SK-N-SH (cell line): ENCODE data around the gene PPM1L. TPM values are rescaled to one million over a fixed set of nuclear protein-coding genes. Genes with fewer than 3 reads are reported as not detected.

Experiments used
- CTCF ChIA-PET: fragments of 300-600, 350-600 bp; formaldehyde crosslinking; extraction: SDS; loops from one replicate; lab custom pipeline; 2021; lab: Yijun Ruan, JAX
- POLR2A ChIA-PET: fragments of 350-600 bp; sonication (Branson Sonifier 250); formaldehyde crosslinking; extraction: SDS; loops from one replicate; lab custom pipeline; 2020; ENCODE audit warnings: antibody characterized with exemption, inconsistent platforms; lab: Yijun Ruan, JAX
- DNase-seq: peaks from one replicate; pipeline ENCODE4 v3.0.0; 2012
- H2AFZ ChIP-seq: fragments of 200-600 bp; sonication (generic); 2 replicates; pipeline ENCODE4 v1.8.1; 2016; ENCODE audit warnings: antibody characterized with exemption, mild to moderate bottlenecking, low read depth
- H3F3A ChIP-seq: fragments of 200-600 bp; sonication (generic); replicated peaks from 2 replicates; pipeline ENCODE3; 2016; ENCODE audit warnings: antibody characterized with exemption, mild to moderate bottlenecking; ENCODE audit not compliant: insufficient read depth
- H3K27ac ChIP-seq, 2 experiments: fragments of 200-500 bp in 1 of 2; fragments of 200-600 bp in 1 of 2; sonication (Bioruptor generic) in 1 of 2; sonication (generic), shearing (Covaris generic) in 1 of 2; 2 replicates each; pipeline versions ENCODE4 v1.5.1 to v1.6.1; 2014 to 2016; ENCODE audit warnings: low read depth in 2 of 2, inconsistent platforms in 1 of 2, low read length in 1 of 2, mild to moderate bottlenecking in 1 of 2, mixed read lengths in 1 of 2
- H3K27me3 ChIP-seq: fragments of 200-600 bp; sonication (generic), shearing (Covaris generic); 2 replicates; pipeline ENCODE4 v1.6.1; 2016; ENCODE audit warnings: mixed run types; ENCODE audit not compliant: insufficient read depth
- H3K36me3 ChIP-seq, 2 experiments: fragments of 200-500 bp in 1 of 2; fragments of 200-600 bp in 1 of 2; sonication (Bioruptor generic) in 1 of 2; sonication (generic) in 1 of 2; replicated peaks in 1 of 2; 2 replicates each; pipeline versions ENCODE3 to v1.5.1; 2014 to 2016; ENCODE audit warnings: low read length in 1 of 2, mild to moderate bottlenecking in 1 of 2; ENCODE audit not compliant: insufficient read depth in 2 of 2, control insufficient read depth in 1 of 2
- H3K4me1 ChIP-seq, 2 experiments: fragments of 200-500 bp in 1 of 2; fragments of 200-600 bp in 1 of 2; sonication (Bioruptor generic) in 1 of 2; sonication (generic), shearing (Covaris generic) in 1 of 2; 2 replicates each; pipeline versions ENCODE4 v1.5.1 to v1.6.1; 2014 to 2016; ENCODE audit warnings: low read depth in 1 of 2, low read length in 1 of 2, mixed run types in 1 of 2; ENCODE audit not compliant: insufficient read depth in 2 of 2, control insufficient read depth in 1 of 2
- H3K4me2 ChIP-seq: fragments of 200-600 bp; sonication (generic), shearing (Covaris generic); 2 replicates; pipeline ENCODE4 v1.6.1; 2017; ENCODE audit warnings: mixed run types
- H3K4me3 ChIP-seq, 2 experiments: fragments of 200-500 bp in 1 of 2; fragments of 200-600 bp in 1 of 2; sonication (Bioruptor generic) in 1 of 2; sonication (generic), shearing (Covaris generic) in 1 of 2; 2 replicates each; pipeline versions ENCODE4 v1.5.1 to v1.8.1; 2014 to 2016; ENCODE audit warnings: low read depth in 2 of 2, inconsistent platforms in 1 of 2, low read length in 1 of 2, mild to moderate bottlenecking in 1 of 2, mixed read lengths in 1 of 2, moderate library complexity in 1 of 2
- H3K79me2 ChIP-seq: fragments of 200-600 bp; sonication (generic); 2 replicates; pipeline ENCODE4 v1.8.1; 2017; ENCODE audit warnings: mild to moderate bottlenecking; ENCODE audit not compliant: insufficient read depth
- H3K9ac ChIP-seq: fragments of 200-600 bp; sonication (generic); 2 replicates; pipeline ENCODE4 v1.6.1; 2017; ENCODE audit warnings: mixed run types
- H3K9me2 ChIP-seq: fragments of 200-600 bp; sonication (generic); 2 replicates; pipeline ENCODE4 v1.6.1; 2017; ENCODE audit warnings: mixed run types
- H3K9me3 ChIP-seq: fragments of 200-600 bp; sonication (generic); 2 replicates; pipeline ENCODE4 v1.6.1; 2017; ENCODE audit warnings: mixed run types, mild to moderate bottlenecking, moderate library complexity
- H4K20me1 ChIP-seq: fragments of 200-600 bp; sonication (generic); 2 replicates; pipeline ENCODE4 v1.6.1; 2017; ENCODE audit warnings: mild to moderate bottlenecking, mixed run types; ENCODE audit not compliant: insufficient read depth
- CHD2 ChIP-seq: fragments of 150-350 bp; IDR thresholded peaks from 2 replicates; pipeline ENCODE4 v1.6.1; 2018; ENCODE audit warnings: low read length; ENCODE audit not compliant: partially characterized antibody
- ELF1 ChIP-seq: IDR thresholded peaks from 2 replicates; pipeline ENCODE4 v1.4.0; 2012
- EP300 ChIP-seq, 2 experiments: IDR thresholded peaks; 2 replicates each; pipeline versions ENCODE4 v1.4.0 to v1.6.1; 2012; ENCODE audit warnings: borderline replicate concordance in 1 of 2, low read depth in 1 of 2, low read length in 1 of 2
- EZH2phosphoT487 ChIP-seq: fragments of 200-600 bp; sonication (generic); IDR thresholded peaks from 2 replicates; pipeline ENCODE4 v1.6.1; 2017; ENCODE audit warnings: low read depth, mixed run types, mild to moderate bottlenecking, antibody characterized with exemption, moderate library complexity, borderline replicate concordance
- FOSL2 ChIP-seq: IDR thresholded peaks from 2 replicates; pipeline ENCODE4 v1.4.0; 2012; ENCODE audit warnings: low read depth, mild to moderate bottlenecking, moderate library complexity, borderline replicate concordance
- FOXJ3 ChIP-seq: sonication (generic); formaldehyde crosslinking; IDR thresholded peaks from 2 replicates; pipeline ENCODE4 v1.5.1; 2020; ENCODE audit warnings: mild to moderate bottlenecking, missing genetic modification reagents
- FOXM1 ChIP-seq: IDR thresholded peaks from 2 replicates; pipeline ENCODE4 v1.4.0; 2012; ENCODE audit warnings: low read depth, mild to moderate bottlenecking
- IRF3 ChIP-seq: fragments of 150-350 bp; IDR thresholded peaks from 2 replicates; pipeline ENCODE4 v1.6.1; 2016; ENCODE audit warnings: mild to moderate bottlenecking, low read depth, low read length
- JUND ChIP-seq: IDR thresholded peaks from 2 replicates; pipeline ENCODE4 v1.4.0; 2012
- MAX ChIP-seq: IDR thresholded peaks from 2 replicates; pipeline ENCODE4 v1.4.0; 2012; ENCODE audit warnings: low read depth
- MEF2A ChIP-seq: IDR thresholded peaks from 2 replicates; pipeline ENCODE4 v1.4.0; 2012; ENCODE audit warnings: low read depth, borderline replicate concordance
- MXI1 ChIP-seq: IDR thresholded peaks from 2 replicates; pipeline ENCODE4 v1.6.1; 2012; ENCODE audit warnings: mild to moderate bottlenecking, low read depth, low read length, improper control_type of control experiment
- PBX3 ChIP-seq: IDR thresholded peaks from 2 replicates; pipeline ENCODE4; 2012
- POLR2AphosphoS5 ChIP-seq: IDR thresholded peaks from 2 replicates; pipeline ENCODE4 v1.6.1; 2012; ENCODE audit warnings: low read depth, low read length
- RCOR1 ChIP-seq: fragments of 150-350 bp; IDR thresholded peaks from 2 replicates; pipeline ENCODE4 v1.6.1; 2017; ENCODE audit warnings: antibody characterized with exemption, low read length
- SIN3A ChIP-seq: IDR thresholded peaks from 2 replicates; pipeline ENCODE4 v1.6.1; 2012; ENCODE audit warnings: low read depth, mild to moderate bottlenecking, low read length, moderate library complexity, borderline replicate concordance
- SMC3 ChIP-seq: IDR thresholded peaks from 2 replicates; pipeline ENCODE4 v1.6.1; 2012; ENCODE audit warnings: low read depth, low read length, improper control_type of control experiment
- TAF1 ChIP-seq: IDR thresholded peaks from 2 replicates; pipeline ENCODE4 v1.6.1; 2012; ENCODE audit warnings: low read depth, mild to moderate bottlenecking, low read length, moderate library complexity, borderline replicate concordance
- TEAD4 ChIP-seq: IDR thresholded peaks from 2 replicates; pipeline ENCODE4 v1.4.0; 2012; ENCODE audit warnings: mild to moderate bottlenecking, borderline replicate concordance; ENCODE audit not compliant: insufficient read depth
- ZBTB33 ChIP-seq: IDR thresholded peaks from 2 replicates; pipeline ENCODE4 v1.4.0; 2012; ENCODE audit warnings: low read depth, borderline replicate concordance
- WGBS: methylation state at CpG from one replicate; pipeline ENCODE4 v1.1.6; 2017; ENCODE audit warnings: low lambda C conversion rate; 5-methylcytosine and 5-hydroxymethylcytosine counted together
- polyA plus RNA-seq, 3 experiments: library from polyadenylated mRNA; depleted of rRNA; stranded (reverse); fragments of >200 nt; gene quantifications; 2 replicates each; pipeline ENCODE4 v1.2.3, GENCODE V29; 2012

Gene PPM1L
- polyA plus RNA-seq, 1 of the 3 experiments (the other 2 are of a cell fraction) = 0.16 TPM

- no peak for TF ChIP-seq POLR2AphosphoS5
- no peak for TF ChIP-seq JUND
- TF ChIP-seq MAX = no peak
- TF ChIP-seq CHD2 = no peak
- no peak for TF ChIP-seq FOSL2
- TF ChIP-seq PBX3 = no peak
- no peak for TF ChIP-seq EZH2phosphoT487
- no peak for TF ChIP-seq ELF1
Observed at GRCh38 chr3:160774172-160774571, 18.1 kb downstream of the PPM1L start (continued).

GRCh38 chr3:160778480-160778879 is 22.4 kb downstream of the PPM1L start:
- CTCF ChIA-PET = no interaction called here
- TF ChIP-seq SIN3A = no peak
- no peak for TF ChIP-seq IRF3
- no peak for TF ChIP-seq ZBTB33
- no peak for TF ChIP-seq FOSL2
- no peak for TF ChIP-seq CHD2
- TF ChIP-seq ELF1 = no peak
- no peak for TF ChIP-seq FOXM1
- no peak for TF ChIP-seq MEF2A
- TF ChIP-seq RCOR1 = no peak
- no peak for TF ChIP-seq TEAD4
- no peak for TF ChIP-seq MAX
- no peak for TF ChIP-seq TAF1
- no peak for TF ChIP-seq SMC3
- TF ChIP-seq EP300 (IDR thresholded peaks at IDR 0.05; ENCODE audit: borderline replicate concordance in 1 of 2, low read depth in 1 of 2, low read length in 1 of 2) = no peak
- TF ChIP-seq MXI1 = no peak
- TF ChIP-seq FOXJ3 (CRISPR knock-in tag) = no peak
- TF ChIP-seq, all 33 proteins: peak for 0
- WGBS = 74% methylated on average over 1 of the region's 1 CpG
- Histone ChIP-seq H3K79me2 (no peaks in the 10 kb centered on the region), H3K27ac (no peak overlapping the region), H2AFZ (no peak overlapping the region), H3F3A (no peaks in the 10 kb centered on the region), H3K27me3 (no peaks in the 10 kb centered on the region), H3K9ac (no peak overlapping the region), H3K4me1 (no peaks in the 10 kb centered on the region; a peak in 1 of 4 replicates), H3K9me3 (no peaks in the 10 kb centered on the region), H3K36me3 (no peaks in the 10 kb centered on the region), H3K9me2 (no peaks in the 10 kb centered on the region), H3K4me2 (no peak overlapping the region), H3K4me3 (no peak overlapping the region), H4K20me1 (no peaks in the 10 kb centered on the region)
- no peak for DNase-seq
- POLR2A ChIA-PET = no interaction called here
